Lower leg skin (tissue), 3 donors: Measurements from ENCODE around the gene PLA2G2C.

Source experiments
- POLR2A ChIP-seq, 2 donors: fragments of 450-650 bp; IDR thresholded peaks; one replicate each; pipeline ENCODE4 v1.6.1; 2016 to 2017; ENCODE audit warnings: antibody characterized with exemption in 2 of 2, mild to moderate bottlenecking in 1 of 2, moderate library complexity in 1 of 2
- TF ChIP-seq, protein P1 (sequence below), 3 donors: fragments of 450-650 bp; IDR thresholded peaks; one replicate each; pipeline ENCODE4 v1.5.1; 2016; ENCODE audit warnings: antibody characterized with exemption in 3 of 3, mild to moderate bottlenecking in 3 of 3, moderate library complexity in 2 of 3

DNA sequence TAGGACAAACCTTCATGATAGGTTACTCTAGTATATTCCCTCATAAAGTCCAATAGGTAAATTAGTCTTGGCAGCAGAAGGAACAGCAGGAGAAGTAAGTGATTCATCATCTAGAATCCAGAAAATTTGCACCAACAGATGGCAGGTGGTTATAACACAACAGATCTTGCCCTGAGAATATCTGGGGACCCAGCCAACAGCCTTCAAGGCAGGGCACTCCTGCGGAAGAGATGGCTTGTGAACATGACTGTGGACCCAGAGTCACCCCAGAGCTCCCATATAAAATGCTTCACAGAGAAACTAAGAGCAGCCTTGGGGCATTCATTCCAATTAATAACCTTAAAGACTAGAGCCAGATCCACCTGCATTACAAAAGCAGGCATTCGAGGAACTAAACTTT is 7.9 kb upstream of the PLA2G2C start:
- TF ChIP-seq POLR2A (IDR thresholded peaks at IDR 0.05): no peak
- TF ChIP-seq, protein P1, sequence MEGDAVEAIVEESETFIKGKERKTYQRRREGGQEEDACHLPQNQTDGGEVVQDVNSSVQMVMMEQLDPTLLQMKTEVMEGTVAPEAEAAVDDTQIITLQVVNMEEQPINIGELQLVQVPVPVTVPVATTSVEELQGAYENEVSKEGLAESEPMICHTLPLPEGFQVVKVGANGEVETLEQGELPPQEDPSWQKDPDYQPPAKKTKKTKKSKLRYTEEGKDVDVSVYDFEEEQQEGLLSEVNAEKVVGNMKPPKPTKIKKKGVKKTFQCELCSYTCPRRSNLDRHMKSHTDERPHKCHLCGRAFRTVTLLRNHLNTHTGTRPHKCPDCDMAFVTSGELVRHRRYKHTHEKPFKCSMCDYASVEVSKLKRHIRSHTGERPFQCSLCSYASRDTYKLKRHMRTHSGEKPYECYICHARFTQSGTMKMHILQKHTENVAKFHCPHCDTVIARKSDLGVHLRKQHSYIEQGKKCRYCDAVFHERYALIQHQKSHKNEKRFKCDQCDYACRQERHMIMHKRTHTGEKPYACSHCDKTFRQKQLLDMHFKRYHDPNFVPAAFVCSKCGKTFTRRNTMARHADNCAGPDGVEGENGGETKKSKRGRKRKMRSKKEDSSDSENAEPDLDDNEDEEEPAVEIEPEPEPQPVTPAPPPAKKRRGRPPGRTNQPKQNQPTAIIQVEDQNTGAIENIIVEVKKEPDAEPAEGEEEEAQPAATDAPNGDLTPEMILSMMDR (IDR thresholded peaks at IDR 0.05): no peak
